GM21619 (cell line): Measurements from ENCODE around the gene ZGLP1.
A peak's percentile ranks its signal among the peaks of the same experiment; 100 is the strongest.
"Not testable (repeated sequence)": the region's sequence is repeated elsewhere in the genome, so short reads cannot be mapped to it uniquely, and the experiment has no call there.

Experiments used
- ATAC-seq: cut with Tn5 transposase; IDR thresholded peaks from one replicate; pipeline ENCODE4 v1.9.1; 2021; ENCODE audit not compliant: unreplicated experiment

Gene ZGLP1

DNA sequence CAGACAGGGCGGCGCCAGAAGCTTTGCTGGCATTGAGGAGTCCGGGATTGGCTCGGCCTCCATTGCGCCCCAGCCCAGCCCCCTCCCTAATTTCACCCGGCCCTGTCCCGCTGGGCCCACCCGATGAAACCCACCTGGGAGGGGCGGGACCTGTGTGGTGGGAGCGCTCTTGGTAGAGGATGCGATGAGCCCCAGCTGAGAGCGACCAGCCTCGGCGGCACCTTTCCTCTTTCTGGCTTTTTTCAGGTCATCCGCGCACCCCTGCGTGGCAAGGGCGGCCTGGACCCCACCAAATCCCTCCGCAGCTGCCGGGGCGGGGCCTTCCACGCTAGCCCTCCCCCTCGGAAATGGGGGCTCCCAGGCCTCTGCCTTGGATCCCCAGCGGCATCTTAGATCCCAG lies at the start of gene ZGLP1:
TSS of gene ZGLP1 (minus strand) at position 393 of the 400 bp plus-strand sequence.
- ATAC-seq: no peak

DNA sequence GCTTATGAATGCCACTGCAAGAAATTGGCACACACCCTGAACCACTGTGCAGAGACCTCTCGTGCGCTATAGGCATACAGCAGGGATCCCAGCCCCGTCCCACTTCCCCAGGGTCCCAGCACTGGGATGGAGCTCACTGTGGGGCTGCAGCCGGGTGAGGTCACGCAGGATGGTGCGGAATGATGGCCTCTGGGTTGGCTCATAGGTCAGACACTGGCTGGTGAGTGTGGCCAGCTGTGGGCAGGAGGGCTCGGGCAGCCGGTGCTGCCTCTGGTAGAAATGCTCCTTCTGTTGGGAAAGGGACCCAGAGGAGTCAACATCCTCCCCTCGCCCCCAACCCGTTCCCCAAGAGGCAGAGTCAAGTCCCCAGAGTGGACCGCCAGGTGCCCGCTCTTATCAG lies 46.8 kb upstream of the ZGLP1 start:
- no peak for ATAC-seq

GRCh38 chr19:10353793-10354391 lies 44.3 kb upstream of the ZGLP1 start:
- no peak for ATAC-seq

DNA sequence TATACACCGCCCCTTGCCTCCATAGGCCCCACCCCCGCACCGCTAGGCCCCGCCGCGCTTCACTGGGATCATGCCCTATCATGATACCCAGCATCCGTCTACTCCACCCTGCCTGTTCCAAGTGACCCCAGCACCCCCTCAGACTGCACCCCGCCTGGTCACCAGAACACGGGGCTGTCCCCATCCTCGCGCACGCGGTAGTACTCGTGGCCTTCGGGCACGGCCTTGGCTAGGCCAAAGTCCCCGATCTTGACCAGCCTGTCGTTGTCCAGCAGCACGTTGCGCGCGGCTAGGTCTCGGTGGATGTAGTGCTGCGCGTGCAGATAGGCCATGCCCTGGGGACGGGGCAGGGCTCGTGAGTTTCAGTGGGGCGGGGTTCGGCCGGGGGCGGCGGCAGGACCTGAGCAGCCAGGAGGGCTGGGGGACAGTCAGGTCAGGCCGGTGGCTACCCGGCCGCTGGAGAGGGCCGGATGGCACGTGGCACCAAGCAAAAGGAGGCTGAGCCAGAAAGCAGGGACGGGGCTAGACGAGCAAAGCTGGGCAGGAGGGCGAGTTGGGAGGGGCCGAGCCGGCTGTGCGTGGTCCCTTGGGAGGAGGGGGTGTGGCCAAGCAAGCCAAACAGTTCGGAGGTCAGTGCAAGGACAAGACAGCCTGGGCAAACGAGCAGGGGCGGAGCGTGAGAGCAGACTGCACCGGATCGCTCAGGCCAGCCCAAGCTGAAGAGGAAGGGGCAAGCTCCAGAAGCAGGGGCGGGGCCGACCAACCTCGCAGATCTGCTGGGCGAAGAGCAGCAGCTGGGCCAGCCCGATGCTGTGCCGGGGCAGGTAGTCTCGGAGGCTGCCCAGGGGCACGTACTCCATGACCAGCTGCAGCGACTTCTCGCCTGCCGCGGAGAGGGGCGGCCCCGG lies 43.4 kb upstream of the ZGLP1 start:
- ATAC-seq: no peak

DNA sequence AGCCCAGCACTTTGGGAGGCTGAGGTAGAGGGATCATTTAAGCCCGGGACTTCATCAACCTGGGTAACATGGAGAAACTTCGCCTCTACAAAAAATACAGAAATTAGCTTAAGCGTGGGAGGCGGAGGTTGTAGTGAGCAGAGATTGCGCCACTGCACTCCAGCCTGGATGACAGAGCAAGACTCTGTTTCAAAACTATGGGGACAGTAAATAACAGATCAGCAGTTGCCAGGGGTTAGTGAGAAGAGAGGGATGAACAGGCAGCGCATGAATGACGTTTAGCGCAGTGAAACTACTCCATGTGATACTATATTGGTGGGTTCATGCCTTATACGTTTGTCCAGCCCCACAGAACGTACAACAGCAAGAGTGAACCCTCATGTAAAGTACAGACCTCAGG lies 36.9 kb upstream of the ZGLP1 start:
- ATAC-seq: no peak

DNA sequence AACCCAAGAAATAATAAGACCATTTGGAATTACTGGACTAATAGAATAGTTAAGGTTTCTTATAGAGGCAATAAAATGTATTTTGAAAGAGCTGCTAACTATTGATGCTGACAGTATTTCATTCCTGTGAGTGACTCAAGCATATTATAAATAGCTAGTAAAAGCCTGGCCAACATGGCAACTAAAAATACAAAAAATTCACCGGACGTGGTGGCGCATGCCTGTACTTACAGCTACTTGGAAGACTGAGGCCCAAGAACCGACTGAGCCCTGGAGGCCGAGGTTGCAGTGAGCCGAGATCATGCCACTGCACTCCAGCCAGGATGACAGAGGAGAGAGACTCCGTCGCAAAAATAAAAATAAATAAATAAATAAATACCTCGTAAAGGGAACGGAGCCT lies 35.2 kb upstream of the ZGLP1 start:
- no peak for ATAC-seq

- no peak for ATAC-seq
Observed at GRCh38 chr19:10343495-10343894, 33.9 kb upstream of the ZGLP1 start.

GRCh38 chr19:10339977-10340376 lies 30.4 kb upstream of the ZGLP1 start:
- ATAC-seq: no peak

DNA sequence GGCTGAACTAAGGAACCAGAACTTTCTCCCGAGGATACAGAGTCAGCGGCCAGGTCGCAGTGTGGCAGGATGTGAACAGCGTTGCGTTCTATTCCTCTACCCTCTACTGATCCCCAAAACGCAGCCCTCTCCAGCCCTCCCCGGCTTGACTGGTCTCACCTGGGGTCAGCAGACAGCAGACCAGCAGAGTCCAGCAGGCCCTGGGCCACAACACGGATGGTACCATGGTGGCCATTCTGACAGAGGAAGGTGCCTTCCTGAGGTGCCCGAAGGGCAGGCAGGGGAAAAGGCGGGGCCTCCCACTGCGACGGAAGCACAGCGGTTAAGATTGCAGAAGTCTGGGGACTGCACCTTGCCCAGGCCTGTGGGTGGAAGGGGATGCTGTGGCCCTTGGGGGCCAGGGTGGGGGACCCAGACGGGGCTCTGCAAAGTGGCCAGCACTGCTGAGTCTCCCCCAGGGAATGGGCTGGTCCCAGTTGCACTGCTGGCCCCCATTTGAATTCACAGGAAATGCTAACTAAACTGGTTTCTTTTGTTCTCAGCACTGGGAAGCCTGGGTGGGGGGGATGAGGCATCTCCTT lies 29.9 kb upstream of the ZGLP1 start, which contains the start of gene ICAM3:
TSS of gene ICAM3 (minus strand) at position 245 of the 581 bp plus-strand sequence. CDS start at position 235, 10 bp downstream.
- peak; percentile 72 for ATAC-seq

GRCh38 chr19:10338940-10339339 lies 29.3 kb upstream of the ZGLP1 start:
- ATAC-seq: peak; percentile 8

GRCh38 chr19:10336725-10337124 lies 27.1 kb upstream of the ZGLP1 start:
- ATAC-seq: not testable (repeated sequence)

- ATAC-seq: no peak
Observed at GRCh38 chr19:10335352-10335985, 25.9 kb upstream of the ZGLP1 start.

- ATAC-seq: no peak
Observed at GRCh38 chr19:10334588-10335351, 25.2 kb upstream of the ZGLP1 start.

DNA sequence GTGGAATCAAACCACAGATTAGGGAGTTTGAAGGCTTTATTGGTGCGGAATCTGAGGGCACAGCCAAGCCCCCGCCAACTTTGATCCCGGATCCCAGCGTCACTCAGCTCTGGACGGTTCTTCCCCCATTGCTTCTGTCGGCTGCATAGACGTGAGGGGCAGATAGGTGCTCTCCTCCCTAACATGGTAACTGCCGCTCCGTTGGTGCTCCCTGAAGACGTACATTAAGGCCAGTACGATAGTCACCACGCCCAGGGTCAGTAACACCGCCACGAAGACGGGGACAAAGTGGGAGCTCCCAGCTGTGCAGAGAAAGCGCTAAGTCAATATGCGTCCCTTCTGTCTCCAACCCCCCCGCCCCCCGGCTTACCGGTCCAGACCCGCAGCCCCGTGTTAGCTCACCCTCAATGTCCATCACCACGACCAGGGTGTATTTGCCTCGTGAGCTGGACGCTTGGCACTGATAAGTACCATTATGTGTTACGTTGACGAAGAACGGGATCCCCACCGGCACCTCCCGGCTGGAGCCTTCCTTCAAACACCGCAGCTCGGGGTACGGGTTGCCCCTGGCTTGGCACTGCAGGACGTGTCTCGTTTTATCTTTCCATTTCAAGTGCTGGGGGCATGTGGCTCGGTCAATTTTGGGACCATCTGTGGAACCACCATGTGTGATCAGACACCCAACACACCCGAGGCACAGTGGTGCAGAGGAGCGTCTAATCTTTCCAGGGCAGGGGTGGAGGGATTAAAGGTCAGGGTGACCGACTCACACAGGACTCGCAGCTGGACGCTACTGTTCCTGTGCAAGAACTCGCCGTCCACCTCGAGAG lies 24.4 kb upstream of the ZGLP1 start:
- no peak for ATAC-seq

DNA sequence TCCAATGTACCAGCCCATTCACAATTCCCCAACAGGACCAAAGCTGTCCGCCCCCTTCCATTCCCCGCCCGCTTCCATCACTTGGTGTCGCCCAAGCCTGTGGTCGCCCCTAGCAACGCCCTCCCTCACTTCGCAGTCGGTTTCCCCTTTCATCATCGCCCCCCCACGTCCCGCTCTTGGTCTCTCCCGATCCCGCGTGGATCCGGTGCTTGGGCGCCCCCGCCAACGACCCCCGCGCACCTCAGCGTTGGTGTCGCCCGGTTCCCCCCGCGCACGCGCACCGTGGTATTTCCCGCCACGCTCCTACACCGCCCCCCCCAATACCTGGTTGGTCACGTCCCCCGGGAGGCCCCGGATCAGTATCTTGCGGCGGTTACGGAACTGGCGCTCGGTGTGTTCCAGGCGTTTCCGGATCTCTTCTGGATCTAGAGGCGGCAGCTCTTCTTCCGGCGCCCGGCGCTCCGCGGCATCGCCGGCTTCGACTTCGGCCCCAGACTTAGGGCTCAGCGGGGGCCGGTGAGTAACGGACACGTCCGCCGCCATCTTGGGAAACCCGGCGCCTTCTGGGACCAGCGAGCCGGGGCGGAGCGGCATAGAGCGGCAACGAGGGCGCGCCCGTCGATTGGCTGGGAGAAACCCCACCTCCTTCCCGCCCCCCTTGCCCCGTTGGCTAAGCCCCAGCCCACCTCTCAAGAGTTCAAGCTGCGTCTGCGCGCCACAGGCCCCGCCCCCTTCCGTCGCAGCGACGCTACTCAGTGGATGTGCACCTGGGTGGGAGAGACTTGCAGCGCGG lies 23.5 kb upstream of the ZGLP1 start, which contains the start of gene RAVER1:
TSS of gene RAVER1 (minus strand) at position 565 of the 793 bp plus-strand sequence. CDS start at position 543, 22 bp downstream.
- peak; percentile 76 for ATAC-seq

- ATAC-seq: no peak
Observed at GRCh38 chr19:10332158-10332964, 22.7 kb upstream of the ZGLP1 start.

- ATAC-seq: no peak
Observed at GRCh38 chr19:10329555-10329954, 19.9 kb upstream of the ZGLP1 start.
